Measurements from ENCODE around the gene SMAP1.

Gene SMAP1

DNA sequence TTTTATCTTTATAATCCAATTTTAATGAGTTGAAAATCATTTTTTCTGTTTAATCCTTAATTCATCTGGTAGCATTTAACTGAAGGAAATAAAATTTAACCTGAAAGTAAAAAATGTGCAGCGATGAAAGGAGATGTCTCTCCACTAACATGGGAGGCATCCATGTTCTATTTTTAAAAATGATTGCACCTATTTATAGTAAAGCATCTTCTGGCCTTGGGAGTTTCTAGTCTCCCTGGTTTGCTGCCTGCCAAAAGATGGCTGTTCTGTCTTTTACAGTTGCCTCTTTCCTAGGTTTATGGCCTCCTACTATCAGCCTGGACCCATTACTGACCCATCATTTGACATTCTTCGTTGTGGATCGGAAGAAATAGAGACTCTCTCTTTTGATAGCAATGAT is 146.2 kb downstream of the SMAP1 start:
- H3K27me3 Mint-ChIP-seq: no peaks in the 10 kb centered on the region
- H3K4me1 Mint-ChIP-seq (ENCODE audit: low read depth): no peaks in the 10 kb centered on the region
- intact Hi-C loops (cut with micrococcal nuclease): no loop called here
- no peak overlapping the region for H3K27ac Mint-ChIP-seq
- no peak overlapping the region for H3K4me3 Mint-ChIP-seq
- H3K9me3 Mint-ChIP-seq: no peaks in the 10 kb centered on the region
- peaks cover 10% of the 10 kb centered on the region for H3K36me3 Mint-ChIP-seq (ENCODE audit: low read depth)

DNA sequence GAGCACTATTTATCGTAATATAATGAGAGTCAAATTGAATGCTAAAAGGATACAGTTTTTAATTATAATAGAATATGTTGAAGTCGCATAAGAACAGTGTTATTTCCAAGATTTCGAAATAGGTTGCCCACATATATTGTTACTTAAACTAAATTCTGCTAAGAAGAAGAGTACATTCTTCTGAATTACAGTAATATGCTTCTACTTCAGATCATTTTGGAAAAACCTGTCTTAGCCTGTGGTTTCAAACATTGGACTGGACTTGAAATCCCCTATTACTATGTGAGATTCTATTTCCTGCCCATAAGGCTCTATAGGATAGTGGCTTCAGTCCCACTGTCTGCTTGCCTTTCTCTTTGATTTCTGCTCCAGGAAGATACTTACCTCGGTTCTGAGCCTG is 152.0 kb downstream of the SMAP1 start:
- Mint-ChIP-seq H3K9me3 (peaks cover 12% of the 10 kb centered on the region), H3K27ac (no peak overlapping the region)

DNA sequence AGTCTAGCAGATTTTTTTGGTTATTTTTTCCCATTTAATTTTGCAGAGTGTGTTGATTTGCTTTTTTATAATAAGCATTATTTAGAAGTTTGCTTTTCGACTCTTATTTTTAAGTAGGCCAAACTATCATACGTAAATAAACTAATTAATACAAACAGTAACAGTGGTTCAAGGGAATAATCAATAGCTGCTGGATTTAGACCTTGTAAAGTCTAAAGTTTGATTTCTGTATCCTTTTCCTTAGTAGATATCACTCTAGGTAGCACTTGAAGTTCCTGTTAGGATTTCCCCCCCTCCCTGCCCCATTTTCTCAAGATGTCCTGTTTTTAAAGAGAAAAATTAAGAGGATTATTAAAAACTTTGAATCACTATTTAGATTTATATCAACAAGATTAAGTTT is 153.1 kb downstream of the SMAP1 start:
- H3K36me3 Mint-ChIP-seq (ENCODE audit: low read depth): peaks cover 10% of the 10 kb centered on the region
- H3K9me3 Mint-ChIP-seq: peaks cover 12% of the 10 kb centered on the region
- no peaks in the 10 kb centered on the region for H3K27me3 Mint-ChIP-seq
- peaks cover 7% of the 10 kb centered on the region for H3K4me1 Mint-ChIP-seq (ENCODE audit: low read depth)
- intact Hi-C loops (cut with micrococcal nuclease): no loop called here
- no peak overlapping the region for H3K27ac Mint-ChIP-seq
- H3K4me3 Mint-ChIP-seq: no peak overlapping the region

More for the DNA sequence above, 152.0 kb downstream of the SMAP1 start:
- Mint-ChIP-seq H3K27me3 (no peaks in the 10 kb centered on the region), H3K4me3 (no peak overlapping the region), H3K36me3 (ENCODE audit: low read depth) (peaks cover 10% of the 10 kb centered on the region), H3K4me1 (ENCODE audit: low read depth) (peaks cover 7% of the 10 kb centered on the region)
- intact Hi-C loops (cut with micrococcal nuclease): no loop called here

DNA sequence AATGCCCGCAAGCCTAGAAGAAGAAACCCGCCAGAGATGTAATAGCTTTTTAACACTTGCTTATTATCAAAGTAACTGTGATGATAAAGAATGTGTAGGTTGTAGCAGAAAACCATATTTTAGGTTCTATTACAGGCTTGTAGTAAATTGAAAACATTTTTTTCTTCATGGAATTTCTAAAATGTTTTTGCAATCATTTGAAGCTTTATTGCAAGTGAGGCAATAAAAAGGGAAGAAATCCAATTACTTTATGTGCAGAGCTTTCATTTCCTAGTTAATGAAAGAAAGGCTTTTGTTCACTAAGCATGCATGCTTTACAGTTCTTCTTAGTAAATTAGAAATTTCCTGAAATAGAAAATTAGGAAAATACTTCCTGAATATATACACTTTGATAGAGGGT is 154.1 kb downstream of the SMAP1 start:
- Mint-ChIP-seq H3K27me3 (no peaks in the 10 kb centered on the region), H3K9me3 (peaks cover 12% of the 10 kb centered on the region), H3K4me1 (ENCODE audit: low read depth) (peaks cover 7% of the 10 kb centered on the region), H3K36me3 (ENCODE audit: low read depth) (peaks cover 10% of the 10 kb centered on the region), H3K4me3 (no peak overlapping the region), H3K27ac (no peak overlapping the region)
- intact Hi-C loops (cut with micrococcal nuclease): no loop called here

DNA sequence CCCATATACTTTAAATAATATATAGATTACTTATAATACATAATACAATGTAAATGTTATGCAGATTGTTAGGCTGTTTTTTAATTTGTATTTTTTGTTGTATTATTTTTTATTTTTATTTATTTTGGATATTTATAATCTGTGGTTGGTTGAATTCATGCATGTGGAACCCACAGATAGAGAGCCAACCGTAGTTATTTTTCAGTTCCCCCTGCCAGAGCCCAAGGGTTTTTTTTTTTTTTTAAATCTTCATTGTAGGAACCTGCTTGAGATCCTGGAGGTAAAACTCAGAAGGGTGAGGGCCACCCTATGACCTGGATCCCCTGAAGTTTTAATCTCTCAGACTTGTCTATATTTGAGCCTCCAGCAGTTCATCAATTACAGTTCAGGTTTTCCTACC is 156.0 kb downstream of the SMAP1 start:
- H3K27me3 Mint-ChIP-seq: no peaks in the 10 kb centered on the region
- H3K9me3 Mint-ChIP-seq: peaks cover 12% of the 10 kb centered on the region
- H3K4me1 Mint-ChIP-seq (ENCODE audit: low read depth): peaks cover 7% of the 10 kb centered on the region
- no peak overlapping the region for H3K27ac Mint-ChIP-seq
- H3K36me3 Mint-ChIP-seq (ENCODE audit: low read depth): peaks cover 10% of the 10 kb centered on the region
- intact Hi-C loops (cut with micrococcal nuclease): no loop called here
- no peak overlapping the region for H3K4me3 Mint-ChIP-seq

DNA sequence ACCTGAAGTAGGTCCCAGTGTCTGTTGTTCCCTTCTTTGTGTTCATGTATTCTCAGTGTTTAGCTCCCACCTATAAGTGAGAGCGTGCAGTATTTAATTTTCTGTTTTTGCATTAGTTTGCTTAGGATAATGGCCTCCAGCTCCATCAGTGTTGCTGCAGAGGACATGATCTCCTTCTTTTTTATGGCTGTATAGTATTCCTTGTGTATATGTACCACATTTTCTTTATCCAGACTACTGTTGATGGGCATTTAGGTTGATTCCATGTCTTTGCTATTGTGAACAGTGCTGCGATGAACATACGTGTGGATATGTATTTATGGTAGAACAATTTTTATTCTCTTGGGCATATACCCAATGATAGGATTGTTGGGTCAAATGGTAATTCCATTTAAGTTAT is 163.7 kb downstream of the SMAP1 start:
- Mint-ChIP-seq H3K9me3 (peaks cover 8% of the 10 kb centered on the region), H3K4me3 (no peak overlapping the region), H3K27me3 (no peaks in the 10 kb centered on the region), H3K36me3 (ENCODE audit: low read depth) (peaks cover 12% of the 10 kb centered on the region), H3K4me1 (ENCODE audit: low read depth) (no peaks in the 10 kb centered on the region), H3K27ac (no peak overlapping the region)
- intact Hi-C loops (cut with micrococcal nuclease): no loop called here

DNA sequence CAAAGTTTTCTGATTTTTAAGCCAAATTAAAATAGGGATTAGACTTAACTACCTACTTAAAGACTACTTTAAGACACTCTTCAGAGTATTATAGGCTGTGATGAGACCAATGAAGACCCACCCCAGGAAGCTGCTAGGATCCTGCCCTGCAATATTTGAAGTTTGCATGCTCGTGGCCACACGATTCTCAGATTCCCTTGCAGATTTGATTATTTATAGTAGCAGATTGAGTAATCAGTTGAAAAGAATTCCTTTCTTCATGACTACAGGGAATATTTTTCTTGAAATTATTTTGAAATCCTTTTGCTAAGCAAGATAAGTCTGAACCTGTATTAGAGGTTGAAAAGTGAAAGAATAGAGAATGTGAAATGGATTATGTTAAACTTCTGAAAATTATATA is 166.8 kb downstream of the SMAP1 start:
- intact Hi-C loops (cut with micrococcal nuclease): no loop called here
- Mint-ChIP-seq H3K27me3 (no peaks in the 10 kb centered on the region), H3K27ac (no peak overlapping the region)

DNA sequence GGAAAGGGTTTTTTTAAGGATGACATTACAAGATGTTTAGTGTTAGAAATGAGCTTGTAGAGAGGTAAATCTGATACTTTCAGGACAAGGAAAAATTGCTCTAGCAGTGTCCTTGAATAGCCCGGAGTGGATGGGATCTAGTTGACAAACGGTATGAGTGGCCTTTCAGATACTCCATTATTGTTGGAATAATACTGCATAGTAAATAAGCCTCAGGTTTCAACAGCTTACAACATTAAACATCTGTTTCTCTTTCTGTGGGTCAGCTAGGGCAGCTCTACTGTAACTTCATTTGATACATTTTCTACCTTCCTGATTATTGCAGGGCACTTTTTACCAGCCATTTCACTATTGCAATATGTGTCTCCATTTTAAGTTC is 171.2 kb downstream of the SMAP1 start:
- H3K36me3 Mint-ChIP-seq (ENCODE audit: low read depth): peaks cover 14% of the 10 kb centered on the region
- no peaks in the 10 kb centered on the region for H3K4me1 Mint-ChIP-seq (ENCODE audit: low read depth)
- no peaks in the 10 kb centered on the region for H3K9me3 Mint-ChIP-seq
- H3K27me3 Mint-ChIP-seq: no peaks in the 10 kb centered on the region
- intact Hi-C loops (cut with micrococcal nuclease): no loop called here
- no peak overlapping the region for H3K27ac Mint-ChIP-seq
- no peak overlapping the region for H3K4me3 Mint-ChIP-seq

More for the DNA sequence above, 166.8 kb downstream of the SMAP1 start:
- Mint-ChIP-seq H3K9me3 (peaks cover 8% of the 10 kb centered on the region), H3K4me1 (ENCODE audit: low read depth) (no peaks in the 10 kb centered on the region), H3K36me3 (ENCODE audit: low read depth) (peaks cover 20% of the 10 kb centered on the region), H3K4me3 (no peak overlapping the region)

DNA sequence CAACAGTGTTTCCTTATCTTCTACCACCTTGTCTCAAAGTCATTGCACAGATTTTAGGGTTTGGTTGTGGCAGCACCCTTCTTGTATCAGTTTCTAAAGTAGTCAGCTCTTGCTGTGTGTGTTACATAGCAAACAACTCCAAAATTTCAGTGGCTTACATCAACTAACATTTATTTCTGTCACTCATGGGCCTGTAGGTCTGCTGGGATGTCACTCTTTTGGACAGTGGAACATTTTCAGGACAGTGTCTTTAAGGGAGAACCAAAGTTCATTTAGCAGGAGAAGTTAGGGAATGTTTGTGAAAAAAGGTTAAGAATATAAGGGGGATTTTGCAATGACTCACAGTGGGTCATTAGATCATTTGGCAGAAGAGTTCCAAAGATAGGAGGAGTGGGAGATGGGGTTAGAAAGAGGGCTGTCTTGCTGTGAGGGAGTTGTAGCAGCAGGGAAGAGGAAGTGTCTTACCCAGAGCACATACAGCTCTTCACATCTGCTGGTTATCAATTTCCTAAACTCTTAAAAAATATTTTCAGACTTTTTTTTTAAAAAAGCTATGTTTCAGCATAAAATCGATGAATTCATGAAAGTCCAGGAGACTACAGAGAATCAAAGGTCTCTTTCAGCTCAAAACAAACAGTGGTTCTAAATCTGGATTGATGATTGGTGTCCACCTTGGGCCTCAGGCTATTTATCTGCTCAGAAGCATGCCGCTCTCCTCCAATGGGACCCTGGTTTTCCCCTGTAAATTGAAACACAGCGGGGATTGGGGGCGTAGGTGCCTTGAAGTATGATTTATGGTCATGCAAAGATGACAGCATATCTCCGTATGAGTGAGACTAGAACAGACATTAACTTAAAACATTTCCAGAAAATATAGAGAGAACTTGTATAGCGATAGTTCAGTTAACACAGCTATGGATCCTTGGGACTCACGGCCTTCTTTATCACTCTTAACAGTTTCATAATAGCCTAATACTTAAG is 171.9 kb downstream of the SMAP1 start:
- H3K27me3 Mint-ChIP-seq: no peaks in the 10 kb centered on the region
- no peaks in the 10 kb centered on the region for H3K9me3 Mint-ChIP-seq
- no peak overlapping the region for H3K4me3 Mint-ChIP-seq
- intact Hi-C loops (cut with micrococcal nuclease): no loop called here
- no peaks in the 10 kb centered on the region for H3K4me1 Mint-ChIP-seq (ENCODE audit: low read depth)
- H3K27ac Mint-ChIP-seq: no peak overlapping the region
- H3K36me3 Mint-ChIP-seq (ENCODE audit: low read depth): peaks cover 14% of the 10 kb centered on the region

DNA sequence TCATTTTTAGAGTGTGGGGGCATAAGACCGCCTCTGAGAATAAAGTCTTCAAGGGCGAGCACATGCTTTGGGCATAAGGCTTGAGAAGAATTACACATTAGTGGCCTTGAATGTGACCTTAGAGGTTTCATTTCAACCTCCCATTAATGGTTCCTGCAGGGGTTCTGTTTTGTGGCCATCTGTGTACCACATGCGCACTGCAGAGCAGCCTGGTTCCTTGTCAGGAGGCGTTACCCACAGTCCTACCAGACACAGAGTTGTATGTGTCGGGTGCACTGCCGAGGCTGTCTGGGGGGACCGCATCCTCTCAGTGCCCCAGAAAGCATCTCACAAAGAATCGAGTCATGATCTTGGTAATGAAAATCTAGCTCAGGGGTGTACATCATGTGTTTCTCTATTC is 173.4 kb downstream of the SMAP1 start:
- Mint-ChIP-seq H3K4me3 (no peak overlapping the region), H3K27ac (no peak overlapping the region), H3K27me3 (no peaks in the 10 kb centered on the region), H3K4me1 (ENCODE audit: low read depth) (no peaks in the 10 kb centered on the region), H3K9me3 (no peaks in the 10 kb centered on the region), H3K36me3 (ENCODE audit: low read depth) (peaks cover 17% of the 10 kb centered on the region)
- intact Hi-C loops (cut with micrococcal nuclease): no loop called here

DNA sequence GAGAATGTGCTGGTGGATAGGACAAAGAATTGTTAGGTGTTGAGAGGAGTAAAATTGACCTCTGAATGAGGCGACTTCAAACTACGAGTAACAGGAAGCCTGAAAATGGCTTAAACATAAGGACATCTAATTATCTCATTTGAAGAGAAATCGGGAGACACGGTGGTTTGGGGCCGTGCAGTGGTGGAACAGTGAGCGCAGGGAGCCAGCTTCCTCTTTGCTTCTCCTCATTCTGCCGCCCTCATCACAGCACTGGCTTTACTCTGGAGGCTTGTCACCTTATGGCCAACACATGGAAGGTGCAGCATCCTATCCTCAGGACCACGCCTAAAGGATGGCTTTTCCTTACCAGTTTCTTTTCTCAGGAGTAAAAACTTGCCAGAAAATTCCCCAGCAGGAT is 174.9 kb downstream of the SMAP1 start:
- Mint-ChIP-seq H3K9me3 (no peaks in the 10 kb centered on the region), H3K4me3 (no peak overlapping the region), H3K27me3 (no peaks in the 10 kb centered on the region), H3K4me1 (ENCODE audit: low read depth) (no peaks in the 10 kb centered on the region), H3K27ac (no peak overlapping the region), H3K36me3 (ENCODE audit: low read depth) (peaks cover 24% of the 10 kb centered on the region)
- intact Hi-C loops (cut with micrococcal nuclease): no loop called here

DNA sequence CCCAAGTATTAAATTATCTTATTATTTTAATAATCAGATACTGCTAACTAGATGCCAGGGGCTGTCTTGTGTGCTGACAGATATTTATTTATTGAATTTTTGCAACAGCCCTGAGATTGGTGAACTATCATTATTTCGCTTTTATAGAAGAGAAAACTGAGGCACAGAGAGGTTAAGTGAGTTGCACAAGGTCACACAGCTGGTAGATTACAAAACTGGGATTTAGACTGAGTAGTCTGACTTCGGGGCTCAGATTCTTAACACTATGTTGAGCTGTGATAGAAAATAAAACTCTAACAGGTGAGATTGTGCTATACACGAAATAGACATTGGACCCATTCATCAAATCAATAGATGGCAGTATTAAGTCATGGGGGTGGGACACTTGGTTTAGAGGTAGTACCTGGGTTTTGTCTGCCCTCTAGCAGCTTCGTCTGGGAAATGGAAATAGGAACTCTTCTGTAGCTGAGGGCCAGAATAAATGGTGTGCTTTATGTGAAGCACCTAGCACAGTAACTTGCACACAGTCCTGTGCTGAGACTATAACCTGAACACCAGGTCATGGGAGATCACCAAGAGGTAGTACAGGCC is 175.7 kb downstream of the SMAP1 start:
- intact Hi-C loops (cut with micrococcal nuclease): no loop called here
- no peak overlapping the region for H3K27ac Mint-ChIP-seq

DNA sequence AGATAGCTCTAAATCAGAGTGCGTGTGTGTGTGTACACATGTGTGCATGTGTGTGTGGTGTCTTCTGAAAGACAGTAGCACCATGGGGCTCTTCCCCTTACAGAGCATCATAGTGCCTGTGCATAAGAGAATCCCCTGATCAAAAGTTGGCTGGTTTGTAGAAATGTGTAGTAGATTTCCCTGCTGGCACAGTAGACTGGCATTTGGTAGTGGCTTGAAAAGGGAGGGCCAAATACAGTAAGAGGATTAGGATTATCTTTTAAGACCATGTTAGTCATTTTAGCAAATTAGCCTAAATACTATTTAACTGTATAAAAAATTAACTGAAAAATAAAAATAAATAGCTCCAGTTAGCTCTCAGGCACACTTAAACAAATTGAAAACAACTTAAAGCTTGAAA is 176.6 kb downstream of the SMAP1 start:
- Mint-ChIP-seq H3K27me3 (no peaks in the 10 kb centered on the region), H3K36me3 (ENCODE audit: low read depth) (peaks cover 19% of the 10 kb centered on the region)

More for the DNA sequence above, 175.7 kb downstream of the SMAP1 start:
- Mint-ChIP-seq H3K4me3 (no peak overlapping the region), H3K9me3 (no peaks in the 10 kb centered on the region), H3K4me1 (ENCODE audit: low read depth) (no peaks in the 10 kb centered on the region), H3K36me3 (ENCODE audit: low read depth) (peaks cover 24% of the 10 kb centered on the region), H3K27me3 (no peaks in the 10 kb centered on the region)

DNA sequence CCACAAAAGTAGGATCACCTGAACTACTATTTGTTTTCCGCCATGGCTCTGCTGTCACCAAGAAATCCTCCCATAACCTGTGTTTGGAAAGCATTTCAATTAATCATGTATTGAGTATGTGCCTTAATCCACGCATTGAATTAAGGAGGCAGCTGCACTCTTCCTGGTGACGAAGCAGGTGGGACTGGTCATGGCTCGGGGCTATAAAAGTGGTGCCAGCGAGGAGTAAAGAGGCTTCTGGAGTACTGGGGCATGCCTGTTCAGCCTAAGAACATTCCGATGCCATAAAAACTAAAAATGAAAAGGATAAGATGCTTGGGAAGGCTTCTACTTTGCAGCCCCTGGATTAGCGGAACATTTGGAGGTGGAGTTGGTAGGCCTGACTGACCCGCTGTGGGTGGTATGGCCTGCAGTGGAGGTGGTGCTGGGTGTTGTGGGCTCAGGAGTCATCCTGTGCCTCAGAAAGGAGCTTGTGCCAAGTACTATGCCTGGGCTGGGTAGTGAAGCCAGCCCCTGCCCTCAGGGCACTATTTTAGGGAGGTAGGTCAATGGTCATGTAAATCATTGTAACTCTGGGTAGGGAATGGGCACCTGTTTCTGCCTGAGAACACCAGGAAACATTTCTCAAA is 178.6 kb downstream of the SMAP1 start:
- no peaks in the 10 kb centered on the region for H3K4me1 Mint-ChIP-seq (ENCODE audit: low read depth)
- no peaks in the 10 kb centered on the region for H3K27me3 Mint-ChIP-seq
- intact Hi-C loops (cut with micrococcal nuclease): no loop called here
- no peaks in the 10 kb centered on the region for H3K9me3 Mint-ChIP-seq
- no peak overlapping the region for H3K27ac Mint-ChIP-seq
- H3K4me3 Mint-ChIP-seq: no peak overlapping the region
- H3K36me3 Mint-ChIP-seq (ENCODE audit: low read depth): peaks cover 19% of the 10 kb centered on the region

More for the DNA sequence above, 176.6 kb downstream of the SMAP1 start:
- intact Hi-C loops (cut with micrococcal nuclease): no loop called here
- Mint-ChIP-seq H3K4me3 (no peak overlapping the region), H3K27ac (no peak overlapping the region), H3K9me3 (no peaks in the 10 kb centered on the region), H3K4me1 (ENCODE audit: low read depth) (no peaks in the 10 kb centered on the region)
